GM18519 (cell line): ENCODE results near the gene C1QTNF7.

Experiments
- ATAC-seq: cut with Tn5 transposase; IDR thresholded peaks from one replicate; pipeline ENCODE4 v1.9.1; 2021; ENCODE audit warnings: mild to moderate bottlenecking, moderate library complexity; ENCODE audit not compliant: unreplicated experiment, low FRiP score

Gene C1QTNF7

GRCh38 chr4:15451866-15452765, 24.3 kb downstream of the C1QTNF7 start:
- no peak for ATAC-seq

DNA sequence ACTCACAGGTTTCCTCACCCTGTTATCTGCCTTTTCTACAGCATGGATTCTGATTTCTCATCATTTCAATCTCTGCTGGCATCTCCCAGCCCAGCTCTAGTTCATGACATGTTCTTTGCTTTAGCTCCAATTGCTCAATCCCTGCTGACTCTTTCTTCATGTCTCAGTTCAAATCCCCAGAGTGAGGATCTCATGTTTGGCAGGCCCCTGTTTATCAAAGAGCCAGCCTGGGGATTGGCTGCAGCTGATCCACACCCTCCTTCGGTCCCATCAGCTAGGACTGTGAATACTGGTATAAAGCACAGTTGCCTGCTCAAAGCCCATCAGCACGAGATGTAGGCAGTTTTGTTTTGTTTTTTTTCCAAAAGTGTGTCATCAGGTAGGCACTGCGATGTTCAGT, 27.5 kb downstream of the C1QTNF7 start:
- ATAC-seq = no peak

GRCh38 chr4:15457406-15458201, 29.8 kb downstream of the C1QTNF7 start:
- peak; percentile 100 for ATAC-seq

DNA sequence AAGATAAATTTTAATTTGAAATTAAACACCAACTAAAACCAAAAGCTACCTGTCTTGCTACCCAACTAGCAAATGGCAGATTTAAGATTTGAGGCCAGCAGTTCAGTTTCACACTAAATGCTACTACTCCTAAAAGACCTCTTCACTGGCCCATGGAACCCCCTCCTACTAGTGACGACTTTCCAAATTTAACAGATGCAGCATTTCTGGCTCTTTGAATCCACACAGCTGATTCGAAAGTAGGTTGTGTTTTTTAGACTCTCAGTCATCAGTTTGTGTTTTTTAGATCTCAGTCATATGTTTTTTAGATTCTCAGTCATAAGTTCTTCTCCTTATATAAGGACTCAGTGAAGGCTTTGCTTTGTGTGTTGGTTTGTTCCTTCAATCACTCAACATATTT, 30.8 kb downstream of the C1QTNF7 start:
- ATAC-seq = no peak

DNA sequence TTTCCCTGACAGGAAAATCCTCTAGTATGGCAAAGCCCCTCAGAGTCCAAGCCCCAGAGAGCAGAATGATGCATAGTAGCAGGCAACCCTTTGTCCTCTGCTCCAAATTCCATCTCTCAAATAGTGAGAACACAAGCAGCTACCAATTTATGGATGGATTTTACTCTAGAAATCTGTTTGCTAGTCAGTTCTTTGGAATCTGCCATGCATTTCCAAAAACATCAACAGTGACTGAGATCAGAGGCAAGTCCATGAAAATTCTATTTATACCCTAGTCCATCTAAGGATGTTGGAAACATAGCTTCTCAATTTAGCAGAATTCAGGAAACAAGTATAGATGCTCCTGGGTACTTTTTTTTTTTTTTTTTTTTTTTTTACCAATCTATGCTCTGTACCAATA, 31.9 kb downstream of the C1QTNF7 start:
- no peak for ATAC-seq

- no peak for ATAC-seq
Observed at GRCh38 chr4:15466596-15466995, 38.8 kb downstream of the C1QTNF7 start.

GRCh38 chr4:15469402-15470127, 41.7 kb downstream of the C1QTNF7 start, which contains the start of gene CC2D2A:
Gene CC2D2A, plus strand, starts transcription at chr4:15469882. Its CDS starts 6,051 bp downstream, at chr4:15475933.
- no peak for ATAC-seq

DNA sequence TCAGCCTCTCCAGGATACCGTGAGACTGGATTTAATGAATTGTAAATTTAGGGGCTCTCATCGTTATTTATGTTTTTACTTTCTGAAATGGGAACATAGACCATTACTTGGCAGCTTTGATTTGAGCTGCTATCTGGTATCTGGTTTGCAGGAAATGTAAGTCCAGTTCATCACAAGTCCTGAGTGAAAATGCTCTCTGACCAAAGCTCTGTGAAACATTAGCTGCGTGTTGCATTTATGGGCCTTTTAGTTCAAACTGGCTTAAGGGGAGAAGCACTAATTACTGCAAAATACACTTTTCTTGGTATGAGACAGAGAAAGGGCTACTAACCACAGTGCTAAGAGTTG, 42.3 kb downstream of the C1QTNF7 start:
- ATAC-seq = no peak

- no peak for ATAC-seq
Observed at GRCh38 chr4:15476396-15476795, 48.6 kb downstream of the C1QTNF7 start.

DNA sequence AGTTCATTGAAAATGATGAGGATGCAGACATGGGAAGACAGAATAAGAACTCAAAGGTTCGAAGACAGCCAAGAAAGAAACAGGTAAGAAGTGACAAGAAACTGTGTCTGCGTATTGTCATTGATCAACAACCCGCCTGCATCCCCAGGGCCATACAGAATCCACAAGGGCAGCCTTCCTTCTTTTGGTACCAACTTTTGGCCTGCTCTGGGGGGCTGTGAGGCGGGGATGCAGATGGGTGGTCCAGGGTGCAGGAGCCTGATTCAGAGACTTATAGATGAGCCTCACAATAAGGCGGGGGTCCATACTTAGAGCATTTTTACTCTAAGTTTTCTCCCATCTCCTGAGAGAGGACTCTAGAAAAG, 50.9 kb downstream of the C1QTNF7 start:
- no peak for ATAC-seq

DNA sequence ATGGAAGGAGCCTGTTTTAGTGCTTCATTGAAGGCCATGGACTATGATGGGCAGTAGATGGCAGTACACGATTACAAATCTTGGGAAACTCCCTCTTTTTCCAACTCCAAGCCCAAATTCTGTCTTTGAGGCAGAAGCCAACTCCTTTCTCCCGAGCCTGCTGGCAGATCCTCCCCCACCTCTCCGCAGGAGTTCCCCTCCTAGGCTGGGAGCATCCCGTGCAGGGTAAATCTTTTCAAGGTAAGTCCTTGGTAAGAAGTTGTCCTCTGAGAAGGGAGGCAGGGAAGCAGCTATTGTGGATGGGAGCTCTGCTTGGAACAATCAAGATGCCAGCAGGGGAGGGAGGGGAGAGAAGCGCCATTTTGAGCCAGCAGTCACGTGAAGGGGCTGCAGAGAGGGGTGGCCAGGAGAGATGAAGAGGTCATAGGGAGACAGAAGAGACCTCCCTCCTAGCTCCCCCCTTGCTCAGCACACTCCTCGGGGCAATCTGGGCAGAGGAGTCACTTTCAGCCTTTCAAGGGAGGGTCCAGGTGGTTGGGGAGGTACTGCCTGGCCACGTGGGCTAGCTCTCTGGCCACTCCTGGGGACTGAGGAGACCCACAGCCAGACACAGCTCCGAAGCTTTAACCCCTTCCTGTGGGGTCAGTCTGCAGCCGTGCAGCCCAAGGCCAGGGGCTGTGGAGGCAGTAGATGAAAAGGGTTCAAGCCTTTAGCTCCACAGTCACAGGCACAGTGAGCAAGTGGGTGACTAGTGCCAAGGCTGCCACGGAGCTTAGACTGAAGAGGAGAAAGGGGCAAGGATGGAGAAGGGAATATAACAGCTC, 51.5 kb downstream of the C1QTNF7 start:
- no peak for ATAC-seq

DNA sequence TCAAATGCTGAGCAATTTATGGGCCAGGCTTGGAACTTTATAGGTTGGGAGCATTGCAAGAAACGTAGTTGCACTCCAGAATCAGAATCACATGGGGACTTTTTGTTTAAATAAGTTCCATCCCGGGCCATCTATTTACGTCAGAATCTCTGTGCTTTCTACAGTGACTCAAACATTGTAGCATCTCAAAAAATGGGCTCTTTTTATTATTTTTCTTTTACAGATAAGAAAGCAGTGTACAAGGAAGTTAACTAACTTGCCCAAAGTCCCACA, 52.0 kb downstream of the C1QTNF7 start:
- ATAC-seq = no peak

- no peak for ATAC-seq
Observed at GRCh38 chr4:15481961-15482745, 54.3 kb downstream of the C1QTNF7 start.

DNA sequence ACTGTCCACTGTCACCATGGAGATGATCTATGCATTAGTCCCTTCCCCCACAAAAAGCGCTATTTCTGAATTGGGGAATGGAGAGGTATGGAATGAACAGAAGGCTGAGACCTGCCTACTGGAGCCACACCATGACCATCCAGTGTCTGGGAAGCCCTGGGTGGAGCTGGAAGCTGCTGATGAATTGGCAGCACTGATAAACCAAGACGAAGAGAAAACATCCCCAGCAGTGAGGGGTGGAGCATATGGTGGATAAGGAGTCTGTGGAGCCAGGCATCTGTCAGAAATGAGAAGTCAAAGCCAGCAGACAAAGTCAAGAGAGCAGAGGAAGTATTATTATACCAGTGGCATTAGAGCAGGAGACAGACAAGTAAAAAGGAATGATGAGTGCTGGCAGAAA, 55.0 kb downstream of the C1QTNF7 start:
- no peak for ATAC-seq

- ATAC-seq = no peak
Observed at GRCh38 chr4:15488136-15488535, 60.3 kb downstream of the C1QTNF7 start.

DNA sequence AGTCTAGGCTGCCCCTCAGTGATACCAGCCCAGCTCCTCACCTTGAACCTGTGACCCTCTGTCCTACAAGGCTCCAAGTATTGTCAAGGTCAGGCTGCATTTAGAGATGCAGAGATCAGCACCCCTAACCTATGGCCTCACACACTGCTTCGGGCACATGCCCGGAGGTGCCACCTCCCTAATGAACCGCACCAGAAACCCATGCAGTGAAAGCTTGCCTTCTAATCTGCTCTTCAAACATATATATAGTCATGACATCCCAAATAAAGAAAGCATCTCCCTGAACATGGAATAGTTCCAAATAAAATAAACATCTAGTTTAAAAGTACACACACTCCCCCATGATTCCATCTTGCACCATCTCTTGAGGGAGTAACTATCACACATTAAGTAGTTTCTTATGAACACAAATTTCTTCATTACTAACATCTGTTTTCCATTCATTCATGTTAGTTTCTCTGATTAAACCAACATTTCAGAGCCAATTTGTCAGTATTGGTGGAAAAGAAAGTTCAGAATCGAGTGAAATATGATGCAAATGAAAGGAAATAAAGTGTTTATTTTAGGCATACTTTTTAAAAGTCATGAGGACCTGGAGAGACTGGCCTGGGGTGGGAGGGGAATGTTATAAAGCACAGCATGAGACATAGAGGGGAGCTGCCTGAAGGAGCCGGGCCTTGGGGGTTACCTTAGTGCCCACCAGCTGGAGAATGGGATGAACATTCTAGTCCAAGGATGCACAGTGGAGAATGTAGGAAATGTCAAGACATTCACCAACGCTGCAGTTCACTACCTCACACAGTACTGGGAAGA, 61.0 kb downstream of the C1QTNF7 start:
- ATAC-seq = no peak

DNA sequence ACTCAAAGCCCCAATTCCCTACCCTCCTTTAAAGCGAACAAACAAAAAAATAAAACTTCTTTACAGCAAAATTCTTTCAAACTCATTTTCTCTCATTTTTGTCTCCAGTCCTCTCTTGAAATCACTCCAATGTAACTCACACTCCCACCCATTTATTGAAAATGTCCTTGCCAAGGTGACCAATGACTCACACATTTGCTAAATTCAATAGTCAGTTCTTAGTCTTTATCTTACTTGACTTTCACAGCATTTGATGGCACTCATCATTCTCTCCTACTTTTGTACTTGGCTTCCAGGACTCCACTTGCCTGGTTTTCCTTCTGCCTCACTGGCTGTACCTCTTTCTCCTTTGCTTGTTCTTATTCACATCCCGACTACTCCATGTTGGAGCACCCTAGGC, 61.7 kb downstream of the C1QTNF7 start:
- ATAC-seq = no peak

DNA sequence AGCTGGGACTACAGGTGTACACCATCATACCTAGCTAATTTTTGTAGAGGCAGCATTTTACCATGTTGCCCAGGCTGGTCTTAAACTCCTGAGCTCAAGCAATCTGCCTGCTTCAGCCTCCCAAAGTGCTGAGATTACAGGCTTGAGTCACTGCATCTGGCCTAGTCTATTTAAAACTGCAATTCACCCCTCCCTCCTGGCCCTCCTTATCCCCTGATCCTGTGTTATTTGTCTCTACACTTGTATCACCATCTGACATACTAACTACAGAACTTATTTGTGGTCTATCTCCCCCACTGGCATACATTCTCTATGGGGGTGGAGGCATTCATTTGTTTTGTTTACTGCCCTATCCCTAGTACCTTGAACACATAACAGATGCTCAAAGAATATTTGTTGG, 65.6 kb downstream of the C1QTNF7 start:
- ATAC-seq = no peak

DNA sequence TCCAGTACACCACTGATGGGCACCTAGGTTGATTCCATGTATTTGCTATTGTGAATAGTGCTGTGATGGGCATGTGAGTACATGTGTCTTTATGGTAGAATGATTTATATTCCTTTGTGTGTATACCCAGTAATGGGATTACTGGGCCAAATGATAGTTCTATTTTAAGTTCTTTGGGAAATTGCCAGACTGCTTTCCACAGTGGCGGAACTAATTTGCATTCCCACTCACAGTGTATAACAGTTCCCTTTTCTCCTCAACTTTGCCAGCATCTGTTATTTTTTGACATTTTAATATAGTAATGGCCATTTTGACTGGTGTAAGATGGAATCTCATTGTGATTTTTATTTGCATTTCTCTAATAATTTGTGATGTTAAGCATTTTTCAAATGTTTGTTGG, 67.8 kb downstream of the C1QTNF7 start:
- no peak for ATAC-seq
